PC-3 (cell line): ENCODE data around the gene PAM16. TPM values are rescaled to one million over a fixed set of nuclear protein-coding genes. Genes with fewer than 3 reads are reported as not detected.

Source experiments
- ATAC-seq: fragments of 200-7000 bp; cut with Tn5 transposase; 2 replicates; pipeline ENCODE4 v1.9.1; 2020; ENCODE audit warnings: mild to moderate bottlenecking, moderate library complexity
- BruUV-seq: library from RNA; stranded (reverse); fragments of 400-500 nt; replicated peaks from 2 replicates; lab custom pipeline; 2021; lab: Mats Ljungman, UMichigan
- CTCF ChIA-PET: fragments of 300-600 bp; sonication (Branson Sonifier 250); formaldehyde crosslinking; loops from one replicate; lab custom pipeline; 2022; ENCODE audit warnings: antibody characterized with exemption; lab: Charles Lee
- POLR2A ChIA-PET: fragments of 300-600 bp; sonication (Branson Sonifier 250); formaldehyde crosslinking; loops from one replicate; lab custom pipeline; 2022; ENCODE audit warnings: antibody characterized with exemption; ENCODE audit not compliant: unreplicated experiment; lab: Charles Lee
- DNase-seq: peaks from one replicate; pipeline ENCODE4 v3.0.0-alpha.2; 2015
- H2AFZ ChIP-seq: fragments of 300-600 bp; sonication (generic); 2 replicates; pipeline ENCODE4 v1.6.0; 2016; ENCODE audit warnings: antibody characterized with exemption, low read length
- H3F3A ChIP-seq: fragments of 300-600 bp; sonication (generic); one replicate; pipeline ENCODE4 v1.6.0; 2017; ENCODE audit warnings: antibody characterized with exemption, low read length, control low read depth, mild to moderate bottlenecking; ENCODE audit not compliant: unreplicated experiment
- H3K27ac ChIP-seq: fragments of 300-600 bp; sonication (generic); 2 replicates; pipeline ENCODE4 v1.5.1; 2016; ENCODE audit warnings: mild to moderate bottlenecking, low read length
- H3K27me3 ChIP-seq: fragments of 300-600 bp; sonication (generic); 2 replicates; pipeline ENCODE4 v1.6.1; 2016; ENCODE audit warnings: low read length, mixed read lengths
- H3K36me3 ChIP-seq: fragments of 300-600 bp; sonication (generic); 2 replicates; pipeline ENCODE4 v1.6.1; 2016; ENCODE audit warnings: low read depth, mixed run types, low read length, mixed read lengths
- H3K4me1 ChIP-seq: fragments of 300-600 bp; sonication (generic); 2 replicates; pipeline ENCODE4 v1.5.1; 2016; ENCODE audit warnings: low read length; ENCODE audit not compliant: insufficient read depth
- H3K4me2 ChIP-seq: fragments of 300-600 bp; sonication (generic); 2 replicates; pipeline ENCODE4 v1.6.0; 2016; ENCODE audit warnings: low read length
- H3K4me3 ChIP-seq: fragments of 300-600 bp; sonication (generic); 2 replicates; pipeline ENCODE4 v1.5.1; 2016; ENCODE audit warnings: mild to moderate bottlenecking, low read length, mixed read lengths
- H3K79me2 ChIP-seq: fragments of 300-600 bp; sonication (generic); 2 replicates; pipeline ENCODE4 v1.6.1; 2017; ENCODE audit warnings: low read length, mixed read lengths
- H3K9ac ChIP-seq: fragments of 300-600 bp; sonication (generic); 2 replicates; pipeline ENCODE4 v1.6.0; 2016; ENCODE audit warnings: mild to moderate bottlenecking, low read length
- H3K9me2 ChIP-seq: fragments of 300-600 bp; sonication (generic); replicated peaks from 2 replicates; pipeline ENCODE4 v1.6.1; 2016; ENCODE audit warnings: mixed run types, low read length, mixed read lengths
- H3K9me3 ChIP-seq: fragments of 300-600 bp; sonication (generic); 2 replicates; pipeline ENCODE4 v1.6.1; 2016; ENCODE audit warnings: low read length, mixed read lengths
- H4K20me1 ChIP-seq: fragments of 300-600 bp; sonication (generic); 2 replicates; pipeline ENCODE4 v1.6.1; 2016; ENCODE audit warnings: low read length, mixed read lengths
- CTCF ChIP-seq: fragments of 300-600 bp; sonication (generic); conservative IDR thresholded peaks from 2 replicates; pipeline ENCODE4 v1.5.1; 2017; ENCODE audit warnings: antibody characterized with exemption, low read depth, mild to moderate bottlenecking, low read length
- EZH2 ChIP-seq: fragments of 300-600 bp; sonication (generic); IDR thresholded peaks from one replicate; pipeline ENCODE4 v1.6.1; 2017; ENCODE audit warnings: antibody characterized with exemption, mild to moderate bottlenecking, low read length; ENCODE audit not compliant: unreplicated experiment
- EZH2phosphoT487 ChIP-seq: fragments of 300-600 bp; sonication (generic); IDR thresholded peaks from 2 replicates; pipeline ENCODE4 v1.6.1; 2018; ENCODE audit warnings: mild to moderate bottlenecking, antibody characterized with exemption, low read length, borderline replicate concordance
- intact Hi-C: fragments of 100-400 bp; cut with micrococcal nuclease; formaldehyde crosslinking; loops from 2 replicates; pipeline ENCODE4 v1.9.0; 2023
- total RNA-seq: library from RNA; depleted of rRNA; stranded (reverse); fragments of >200 nt; gene quantifications from 2 replicates; pipeline ENCODE4 v1.2.3, GENCODE V29; 2014

PAM16 gene
- total RNA-seq, 1 experiment from 2014 or later = 95.5 TPM

GRCh38 chr16:4388271-4389021 lies 37.3 kb upstream of the PAM16 start:
- TF ChIP-seq CTCF = no peak
- no peak for TF ChIP-seq EZH2phosphoT487
- TF ChIP-seq EZH2 = no peak
- BruUV-seq = no TSS peak
- Histone ChIP-seq H3K27me3 (no peaks in the 10 kb centered on the region), H3K4me1 (no peaks in the 10 kb centered on the region), H3K27ac (no peak overlapping the region), H4K20me1 (no peaks in the 10 kb centered on the region), H3K9me2 (no peaks in the 10 kb centered on the region), H3K4me3 (no peak overlapping the region), H3K79me2 (no peaks in the 10 kb centered on the region), H2AFZ (no peak overlapping the region), H3K36me3 (no peaks in the 10 kb centered on the region), H3K4me2 (no peak overlapping the region), H3K9me3 (no peaks in the 10 kb centered on the region), H3K9ac (no peak overlapping the region), H3F3A (no peaks in the 10 kb centered on the region)
- DNase-seq = no peak
- no peak for ATAC-seq
- POLR2A ChIA-PET = no interaction called here
- CTCF ChIA-PET = no interaction called here
- intact Hi-C loops = no loop called here

GRCh38 chr16:4387781-4388180 lies 36.7 kb upstream of the PAM16 start:
- no peaks in the 10 kb centered on the region for H3K9me3 ChIP-seq
- BruUV-seq = no TSS peak
- H3K36me3 ChIP-seq = no peaks in the 10 kb centered on the region
- intact Hi-C loops = no loop called here
- ChIA-PET POLR2A (no interaction called here), CTCF (no interaction called here)
- H3K9me2 ChIP-seq = no peaks in the 10 kb centered on the region
- H4K20me1 ChIP-seq = no peaks in the 10 kb centered on the region
- no peak overlapping the region for H3K9ac ChIP-seq
- H2AFZ ChIP-seq = no peak overlapping the region
- ATAC-seq (no peak), DNase-seq (no peak)
- H3K4me3 ChIP-seq = no peak overlapping the region
- no peak overlapping the region for H3K4me2 ChIP-seq
- H3K4me1 ChIP-seq = no peaks in the 10 kb centered on the region
- no peak overlapping the region for H3K27ac ChIP-seq
- TF ChIP-seq CTCF = no peak
- no peaks in the 10 kb centered on the region for H3K79me2 ChIP-seq
- no peaks in the 10 kb centered on the region for H3F3A ChIP-seq
- H3K27me3 ChIP-seq = no peaks in the 10 kb centered on the region

- Histone ChIP-seq H3K79me2 (no peaks in the 10 kb centered on the region), H3F3A (no peaks in the 10 kb centered on the region), H3K27me3 (no peaks in the 10 kb centered on the region), H3K9ac (no peak overlapping the region), H4K20me1 (no peaks in the 10 kb centered on the region), H3K27ac (no peak overlapping the region), H3K9me2 (no peaks in the 10 kb centered on the region), H3K9me3 (no peaks in the 10 kb centered on the region), H3K36me3 (no peaks in the 10 kb centered on the region), H2AFZ (no peak overlapping the region), H3K4me2 (no peak overlapping the region), H3K4me1 (no peaks in the 10 kb centered on the region), H3K4me3 (no peak overlapping the region)
- POLR2A ChIA-PET = no interaction called here
- DNase-seq = no peak
- no peak for TF ChIP-seq EZH2
- no peak for TF ChIP-seq EZH2phosphoT487
- CTCF ChIA-PET = no interaction called here
- BruUV-seq = no TSS peak
- intact Hi-C loops = no loop called here
- ATAC-seq = no peak
These were observed 35.9 kb upstream of the PAM16 start for GRCh38 chr16:4386951-4387565.
